Fibroblast of pulmonary artery (primary cell): ENCODE data around the gene XXYLT1.

Experiments used
- DNase-seq: peaks from one replicate; pipeline ENCODE4 v3.0.0-alpha.2; 2010; ENCODE audit warnings: low read depth
- H3K4me3 ChIP-seq: replicated peaks from 2 replicates; pipeline ENCODE4 v1.5.1; 2011; ENCODE audit warnings: low read depth, mild to moderate bottlenecking, control low read depth, low read length, moderate library complexity
- TF ChIP-seq, protein P1 (sequence below): IDR thresholded peaks from 2 replicates; pipeline ENCODE4 v1.5.1; 2011; ENCODE audit warnings: mild to moderate bottlenecking, control low read depth, low read length, inconsistent platforms; ENCODE audit errors: missing control alignments

The XXYLT1 gene

DNA sequence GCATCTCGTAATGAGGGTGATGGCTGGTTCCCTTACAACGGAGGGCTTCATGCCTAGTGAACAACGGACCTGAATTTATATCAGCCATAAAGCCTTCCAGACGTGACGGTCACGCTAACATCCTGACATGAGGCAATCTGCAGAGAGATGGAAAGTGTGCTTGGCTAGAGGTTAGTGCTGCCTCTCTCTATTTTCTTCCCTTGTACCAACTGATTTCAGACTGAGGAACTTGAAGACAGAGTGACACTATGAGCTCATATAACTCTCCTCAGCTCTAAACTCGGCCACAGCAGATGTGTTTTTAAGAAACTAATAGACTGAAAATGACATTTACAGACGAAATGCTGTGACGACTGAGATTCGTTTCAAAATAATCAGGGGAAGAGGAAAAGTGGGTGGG is 122.4 kb downstream of the XXYLT1 start:
- TF ChIP-seq, protein P1, sequence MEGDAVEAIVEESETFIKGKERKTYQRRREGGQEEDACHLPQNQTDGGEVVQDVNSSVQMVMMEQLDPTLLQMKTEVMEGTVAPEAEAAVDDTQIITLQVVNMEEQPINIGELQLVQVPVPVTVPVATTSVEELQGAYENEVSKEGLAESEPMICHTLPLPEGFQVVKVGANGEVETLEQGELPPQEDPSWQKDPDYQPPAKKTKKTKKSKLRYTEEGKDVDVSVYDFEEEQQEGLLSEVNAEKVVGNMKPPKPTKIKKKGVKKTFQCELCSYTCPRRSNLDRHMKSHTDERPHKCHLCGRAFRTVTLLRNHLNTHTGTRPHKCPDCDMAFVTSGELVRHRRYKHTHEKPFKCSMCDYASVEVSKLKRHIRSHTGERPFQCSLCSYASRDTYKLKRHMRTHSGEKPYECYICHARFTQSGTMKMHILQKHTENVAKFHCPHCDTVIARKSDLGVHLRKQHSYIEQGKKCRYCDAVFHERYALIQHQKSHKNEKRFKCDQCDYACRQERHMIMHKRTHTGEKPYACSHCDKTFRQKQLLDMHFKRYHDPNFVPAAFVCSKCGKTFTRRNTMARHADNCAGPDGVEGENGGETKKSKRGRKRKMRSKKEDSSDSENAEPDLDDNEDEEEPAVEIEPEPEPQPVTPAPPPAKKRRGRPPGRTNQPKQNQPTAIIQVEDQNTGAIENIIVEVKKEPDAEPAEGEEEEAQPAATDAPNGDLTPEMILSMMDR, result no peak
- DNase-seq, result no peak
- no peak overlapping the region for H3K4me3 ChIP-seq

DNA sequence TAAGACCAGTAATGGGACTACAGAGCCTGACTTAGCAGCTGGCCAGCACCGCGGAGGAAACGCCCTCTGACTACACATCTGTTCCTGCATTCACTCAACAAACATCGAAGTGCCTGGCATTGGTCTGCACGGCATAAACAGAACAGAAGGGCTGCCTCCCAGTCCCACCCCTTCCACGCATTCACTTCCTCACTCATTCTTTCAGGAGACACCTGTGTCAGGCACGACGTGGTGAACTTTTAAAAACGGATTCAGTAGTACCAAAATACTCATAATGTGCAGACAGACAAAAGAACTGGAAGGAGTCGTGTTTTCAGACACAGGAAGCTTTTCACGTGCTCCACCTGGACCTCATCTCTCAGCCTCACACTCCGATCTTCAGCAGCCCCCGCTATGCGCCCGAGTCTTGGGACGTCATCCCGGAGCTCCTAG is 123.3 kb downstream of the XXYLT1 start:
- H3K4me3 ChIP-seq, result no peak overlapping the region
- TF ChIP-seq, protein P1, result no peak
- DNase-seq, result peak; percentile 44

DNA sequence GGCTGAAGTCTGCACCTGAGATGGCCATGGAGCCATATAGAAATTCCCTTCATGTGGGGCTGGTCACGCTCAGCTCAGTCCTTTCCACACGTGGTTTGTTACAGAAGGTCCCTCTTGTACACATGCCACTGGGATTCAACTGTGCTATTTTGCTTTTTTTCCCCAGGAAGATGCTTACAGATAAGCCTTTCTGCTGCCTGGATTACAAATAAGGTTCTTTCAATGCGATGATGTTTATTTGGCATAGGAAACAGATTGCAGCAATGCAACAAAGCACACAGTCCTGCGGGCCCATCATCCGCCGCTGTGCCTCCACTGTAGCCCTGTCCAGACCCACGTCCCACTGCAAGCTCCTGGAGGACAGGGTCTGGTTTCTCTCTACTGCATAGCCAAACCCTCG is 124.8 kb downstream of the XXYLT1 start:
- H3K4me3 ChIP-seq, result no peak overlapping the region
- TF ChIP-seq, protein P1, result no peak
- DNase-seq, result no peak

DNA sequence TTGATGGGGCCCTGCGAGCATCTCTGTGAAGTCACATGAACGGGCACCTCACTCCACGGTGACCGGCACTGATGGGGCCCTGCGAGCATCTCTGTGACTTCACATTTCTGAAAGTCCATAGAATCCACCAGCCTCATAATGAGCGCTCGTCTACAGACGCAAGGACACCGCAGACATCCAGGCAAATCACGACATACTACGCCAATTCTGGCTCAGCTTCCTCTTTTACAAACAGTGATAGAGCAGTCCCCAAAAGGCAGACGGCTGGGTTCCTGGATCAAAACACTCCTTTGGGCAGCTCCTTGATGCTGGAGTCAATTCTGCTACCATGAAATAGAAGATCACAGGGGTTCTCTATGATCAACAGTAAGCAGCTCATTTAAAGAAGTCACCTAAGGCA is 125.4 kb downstream of the XXYLT1 start:
- TF ChIP-seq, protein P1, result no peak
- DNase-seq, result no peak
- no peak overlapping the region for H3K4me3 ChIP-seq

DNA sequence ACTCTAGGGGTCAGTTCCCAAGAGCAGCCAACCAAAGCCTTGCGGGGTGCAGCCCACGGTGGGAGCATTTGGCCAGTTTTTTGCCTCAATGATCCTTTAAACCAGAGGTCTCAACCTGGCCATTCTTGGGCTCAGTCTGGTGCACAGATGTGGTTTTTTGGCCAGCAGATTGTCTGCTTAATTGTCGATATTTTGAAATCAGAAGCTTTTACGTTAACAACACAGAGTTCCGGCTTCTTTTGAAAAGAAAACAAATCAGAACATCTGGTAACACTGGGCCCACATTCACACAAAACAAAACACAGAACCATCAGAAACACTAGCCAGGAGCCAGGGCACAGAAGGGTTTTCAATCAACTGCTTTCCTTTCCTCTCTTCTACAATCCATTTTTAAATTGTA is 127.7 kb downstream of the XXYLT1 start:
- DNase-seq, result no peak
- TF ChIP-seq, protein P1, result no peak
- no peak overlapping the region for H3K4me3 ChIP-seq

DNA sequence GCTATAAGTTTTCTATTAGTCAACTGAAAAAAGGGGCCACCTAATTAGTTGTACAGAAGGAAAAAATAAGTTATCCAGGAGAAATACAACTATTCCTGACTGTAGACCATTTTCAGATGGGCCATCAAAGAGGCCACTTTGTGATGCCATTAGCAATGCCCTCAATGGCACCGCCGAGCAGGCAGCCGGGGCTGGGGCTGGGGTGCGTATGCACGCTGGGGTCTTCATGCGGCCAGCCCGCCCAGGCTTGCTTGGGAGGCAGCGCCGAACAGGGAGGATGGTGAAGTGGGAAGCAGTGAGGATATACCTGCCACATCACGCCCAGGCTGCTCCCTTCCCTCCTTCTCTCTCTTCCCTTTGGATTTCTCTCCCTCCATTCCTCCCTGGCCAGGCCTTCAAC is 128.4 kb downstream of the XXYLT1 start:
- DNase-seq, result no peak
- H3K4me3 ChIP-seq, result no peak overlapping the region
- TF ChIP-seq, protein P1, result no peak
